GM12878 (cell line): ENCODE data around the gene PSAPL1. TPM values are rescaled to one million over a fixed set of nuclear protein-coding genes. Genes with fewer than 3 reads are reported as not detected.

Experiments used
- ATAC-seq: fragments of 200-7000 bp; cut with Tn5 transposase; 3 replicates; pipeline ENCODE4 v1.9.1; 2020; ENCODE audit warnings: mild to moderate bottlenecking, moderate library complexity
- BruUV-seq: library from RNA; stranded (reverse); fragments of 400-500 nt; replicated peaks from 2 replicates; lab custom pipeline; 2021; lab: Mats Ljungman, UMichigan
- CTCF ChIA-PET: fragments of 300-600 bp; sonication (Branson Sonifier 250); formaldehyde crosslinking; extraction: SDS; loops from one replicate; lab custom pipeline; 2021; ENCODE audit warnings: inconsistent platforms; lab: Yijun Ruan, JAX
- POLR2A ChIA-PET: fragments of 350-600 bp; formaldehyde crosslinking; extraction: SDS; loops from one replicate; lab custom pipeline; 2021; ENCODE audit warnings: inconsistent platforms; lab: Charles Lee
- RAD21 ChIA-PET: fragments of 300-600 bp; sonication (Branson Sonifier 250); formaldehyde crosslinking; loops from one replicate; lab custom pipeline; 2023; ENCODE audit warnings: antibody characterized with exemption; ENCODE audit not compliant: unreplicated experiment; lab: Charles Lee
- SMC1A ChIA-PET: fragments of 300-600 bp; sonication (Branson Sonifier 250); formaldehyde crosslinking; loops from one replicate; lab custom pipeline; 2023; ENCODE audit not compliant: unreplicated experiment, uncharacterized antibody; lab: Charles Lee
- DNase-seq: peaks from one replicate; pipeline ENCODE4 v3.0.0-alpha.2; 2011; ENCODE audit warnings: low read depth, low spot score
- FAIRE-seq: peaks from 3 replicates; lab custom pipeline; 2011; peaks lifted over from hg19 to GRCh38; lab: Jason Lieb, UNC
- H2AFZ ChIP-seq: 2 replicates; pipeline ENCODE4 v1.6.0; 2011; ENCODE audit warnings: low read depth, low read length, control low read depth; ENCODE audit not compliant: control insufficient read depth
- H3K27ac ChIP-seq: 2 replicates; pipeline ENCODE4 v1.5.1; 2011; ENCODE audit warnings: control low read depth; ENCODE audit not compliant: control insufficient read depth, insufficient read depth
- H3K27me3 ChIP-seq, 2 experiments: replicated peaks in 1 of 2; 2 replicates each; pipeline versions ENCODE4 v1.6.0 to v1.6.1; 2011; ENCODE audit warnings: low read length in 1 of 2; ENCODE audit not compliant: control insufficient read depth in 2 of 2, insufficient read depth in 2 of 2
- H3K36me3 ChIP-seq, 2 experiments: 2 replicates each; pipeline ENCODE4 v1.5.1; 2011; ENCODE audit warnings: low read length in 1 of 2; ENCODE audit not compliant: control insufficient read depth in 2 of 2, insufficient read depth in 2 of 2
- H3K4me1 ChIP-seq: 2 replicates; pipeline ENCODE4 v1.6.1; 2011; ENCODE audit warnings: mild to moderate bottlenecking, low read length, moderate library complexity, mixed read lengths; ENCODE audit not compliant: control insufficient read depth, insufficient read depth
- H3K4me2 ChIP-seq: 2 replicates; pipeline ENCODE4 v1.6.0; 2011; ENCODE audit warnings: control low read depth; ENCODE audit not compliant: control insufficient read depth, insufficient read depth
- H3K4me3 ChIP-seq: fragments of 200-600 bp; sonication (generic); 2 replicates; pipeline ENCODE4 v1.5.1; 2016
- H3K79me2 ChIP-seq: 2 replicates; pipeline ENCODE4 v1.6.0; 2011; ENCODE audit warnings: low read length; ENCODE audit not compliant: control insufficient read depth, insufficient read depth
- H3K9ac ChIP-seq: 2 replicates; pipeline ENCODE4 v1.8.0; 2011; ENCODE audit warnings: low read length, control low read depth, mixed read lengths; ENCODE audit not compliant: control insufficient read depth, insufficient read depth
- H3K9me3 ChIP-seq: replicated peaks from 3 replicates; pipeline ENCODE4 v1.5.1; 2011; ENCODE audit warnings: mild to moderate bottlenecking, low read length; ENCODE audit not compliant: control insufficient read depth, insufficient read depth
- H4K20me1 ChIP-seq: 2 replicates; pipeline ENCODE4 v1.6.0; 2011; ENCODE audit not compliant: control insufficient read depth, insufficient read depth
- NBN ChIP-seq: fragments of 450-650 bp; IDR thresholded peaks from 2 replicates; pipeline ENCODE4 v1.6.1; 2016
- NR2C2 ChIP-seq: IDR thresholded peaks from 2 replicates; pipeline ENCODE4 v1.6.1; 2011; ENCODE audit warnings: borderline replicate concordance, low read depth; ENCODE audit not compliant: control insufficient read depth, insufficient read length
- SRF ChIP-seq, 2 experiments: IDR thresholded peaks; 2 replicates each; pipeline ENCODE4 v1.6.1; 2011; ENCODE audit warnings: low read depth in 2 of 2, low read length in 2 of 2, mild to moderate bottlenecking in 1 of 2, moderate library complexity in 1 of 2
- TBL1XR1 ChIP-seq: IDR thresholded peaks from 2 replicates; pipeline ENCODE4 v1.6.1; 2012; ENCODE audit warnings: low read depth, low read length, improper control_type of control experiment
- TCF3 ChIP-seq: IDR thresholded peaks from 2 replicates; pipeline ENCODE4 v1.6.1; 2012; ENCODE audit warnings: low read depth, mild to moderate bottlenecking, low read length, borderline replicate concordance; ENCODE audit not compliant: insufficient read depth
- YY1 ChIP-seq: IDR thresholded peaks from 2 replicates; pipeline ENCODE4 v1.6.1; 2011; ENCODE audit warnings: low read depth, mild to moderate bottlenecking, low read length
- WGBS: methylation state at CpG from one replicate; pipeline ENCODE4 v1.1.6; 2016; ENCODE audit warnings: low lambda C conversion rate; ENCODE audit not compliant: insufficient replicate concordance, insufficient coverage; ENCODE audit errors: missing lambda C conversion rate; 5-methylcytosine and 5-hydroxymethylcytosine counted together
- in situ Hi-C: fragments of 300-500 bp; cut with MboI; formaldehyde crosslinking; loops from 9 replicates; pipeline ENCODE4 v1.14.3; 2018; ENCODE audit warnings: mixed read lengths
- intact Hi-C: fragments of 100-400 bp; cut with micrococcal nuclease; formaldehyde crosslinking; loops from one replicate; pipeline ENCODE4 v1.14.2; 2022; ENCODE audit not compliant: unreplicated experiment
- polyA plus RNA-seq, 11 experiments: library from polyadenylated mRNA; depleted of rRNA in 4 of 11; unstranded in 6 of 11; stranded (reverse) in 5 of 11; fragments of >200 nt; fragmentation: Nextera tagmentation in 4 of 11; fragmentation: Illumina TruSeq in 1 of 11; extraction: Ambion mirVana in 4 of 11; extraction: Trizol in 1 of 11; gene quantifications; 1 replicate in 1 of 11; 2 replicates in 10 of 11; pipeline versions ENCODE4 v1.2.1 to v1.2.3, GENCODE V29; 2011 to 2016; ENCODE audit warnings: inconsistent platforms in 2 of 11, missing spikeins in 2 of 11, low read depth in 1 of 11
- total RNA-seq, 4 experiments: library from RNA; depleted of rRNA in 3 of 4; stranded (reverse); fragments of >200 nt in 3 of 4; fragmentation: Illumina TruSeq in 1 of 4; extraction: Trizol in 1 of 4; gene quantifications; 2 replicates each; pipeline versions ENCODE4 v1.2.1 to v1.2.3, GENCODE V29; 2013 to 2021
- TF ChIP-seq, protein P1 (sequence below): IDR thresholded peaks from 2 replicates; pipeline ENCODE4 v1.6.1; 2011; ENCODE audit warnings: borderline replicate concordance, low read depth, mild to moderate bottlenecking, moderate library complexity, low read length; ENCODE audit not compliant: insufficient read depth, poor library complexity, severe bottlenecking
- TF ChIP-seq, protein P2 (sequence below): IDR thresholded peaks from 2 replicates; pipeline ENCODE4 v1.6.1; 2012; ENCODE audit warnings: improper control_type of control experiment, low read depth, low read length; ENCODE audit not compliant: insufficient replicate concordance
- TF ChIP-seq, protein P3 (sequence below): fragments of 450-650 bp; IDR thresholded peaks from 2 replicates; pipeline ENCODE4 v1.6.1; 2018; ENCODE audit warnings: mild to moderate bottlenecking, low read depth, moderate library complexity; ENCODE audit not compliant: partially characterized antibody
- TF ChIP-seq, protein P4 (sequence below): IDR thresholded peaks from 2 replicates; pipeline ENCODE4 v1.6.1; 2011; ENCODE audit warnings: mild to moderate bottlenecking, low read depth, low read length, moderate library complexity; ENCODE audit not compliant: insufficient replicate concordance

Gene PSAPL1
- total and polyA plus RNA-seq, 10 of the 15 experiments (the other 5 are each of a cell fraction or from before 2014, with no cell fraction given) = not detected

DNA sequence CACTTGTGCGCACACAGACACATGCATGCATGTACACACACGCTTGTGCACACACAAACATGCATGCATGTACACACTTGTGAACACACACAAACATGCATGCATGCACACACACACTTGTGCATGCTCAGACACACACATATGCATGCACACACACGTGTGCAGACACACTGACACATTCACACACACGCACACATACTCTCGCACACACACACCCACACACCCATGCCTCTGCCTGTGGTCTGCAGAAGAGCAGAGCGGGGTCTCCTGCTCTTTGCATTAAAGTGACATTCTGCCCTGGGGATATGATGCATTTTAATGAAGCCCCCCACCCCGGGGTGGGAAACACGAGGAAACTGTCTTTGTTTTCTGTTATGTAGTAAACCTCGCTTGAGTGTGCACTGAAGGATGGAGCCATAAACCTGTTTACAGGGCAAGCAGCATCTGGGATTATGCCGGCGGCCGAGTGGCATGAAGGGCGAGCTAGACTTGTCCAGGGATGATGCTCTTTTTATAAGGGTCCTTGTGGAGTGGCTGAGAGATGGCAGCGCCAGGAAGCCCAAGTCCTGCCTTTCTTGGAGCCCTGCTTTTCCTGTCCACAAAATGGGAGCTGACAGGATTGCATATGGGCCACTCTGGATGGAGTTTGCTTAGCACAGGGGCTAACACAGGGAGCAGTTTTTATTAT lies 17.8 kb downstream of the PSAPL1 start:
- Histone ChIP-seq H3K4me3 (no peak overlapping the region), H3K27ac (no peak overlapping the region), H3K9ac (no peak overlapping the region), H2AFZ (no peak overlapping the region), H3K9me3 (no peaks in the 10 kb centered on the region), H3K79me2 (no peaks in the 10 kb centered on the region), H3K4me2 (no peak overlapping the region), H3K4me1 (no peaks in the 10 kb centered on the region), H3K27me3 (no peaks in the 10 kb centered on the region), H4K20me1 (no peaks in the 10 kb centered on the region), H3K36me3 (no peaks in the 10 kb centered on the region)
- ATAC-seq = no peak
- no peak for FAIRE-seq
- CTCF ChIA-PET = interaction anchor here (0.5 kb wide), 1 partner anchor 265 kb away, joined by 3 read pairs; no protein-coding TSS in a partner anchor
- in situ Hi-C loops = no loop called here
- DNase-seq = no peak
- intact Hi-C loops = no loop called here
- POLR2A ChIA-PET = no interaction called here
- SMC1A ChIA-PET = no interaction called here
- no TSS peak for BruUV-seq
- RAD21 ChIA-PET = no interaction called here
- 42% methylated on average over 14 of the region's 14 CpGs for WGBS
- no peak for TF ChIP-seq NR2C2
- no peak for TF ChIP-seq NBN
- TF ChIP-seq, protein P1, sequence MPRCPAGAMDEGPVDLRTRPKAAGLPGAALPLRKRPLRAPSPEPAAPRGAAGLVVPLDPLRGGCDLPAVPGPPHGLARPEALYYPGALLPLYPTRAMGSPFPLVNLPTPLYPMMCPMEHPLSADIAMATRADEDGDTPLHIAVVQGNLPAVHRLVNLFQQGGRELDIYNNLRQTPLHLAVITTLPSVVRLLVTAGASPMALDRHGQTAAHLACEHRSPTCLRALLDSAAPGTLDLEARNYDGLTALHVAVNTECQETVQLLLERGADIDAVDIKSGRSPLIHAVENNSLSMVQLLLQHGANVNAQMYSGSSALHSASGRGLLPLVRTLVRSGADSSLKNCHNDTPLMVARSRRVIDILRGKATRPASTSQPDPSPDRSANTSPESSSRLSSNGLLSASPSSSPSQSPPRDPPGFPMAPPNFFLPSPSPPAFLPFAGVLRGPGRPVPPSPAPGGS = peak; percentile 59
- TF ChIP-seq, protein P2, sequence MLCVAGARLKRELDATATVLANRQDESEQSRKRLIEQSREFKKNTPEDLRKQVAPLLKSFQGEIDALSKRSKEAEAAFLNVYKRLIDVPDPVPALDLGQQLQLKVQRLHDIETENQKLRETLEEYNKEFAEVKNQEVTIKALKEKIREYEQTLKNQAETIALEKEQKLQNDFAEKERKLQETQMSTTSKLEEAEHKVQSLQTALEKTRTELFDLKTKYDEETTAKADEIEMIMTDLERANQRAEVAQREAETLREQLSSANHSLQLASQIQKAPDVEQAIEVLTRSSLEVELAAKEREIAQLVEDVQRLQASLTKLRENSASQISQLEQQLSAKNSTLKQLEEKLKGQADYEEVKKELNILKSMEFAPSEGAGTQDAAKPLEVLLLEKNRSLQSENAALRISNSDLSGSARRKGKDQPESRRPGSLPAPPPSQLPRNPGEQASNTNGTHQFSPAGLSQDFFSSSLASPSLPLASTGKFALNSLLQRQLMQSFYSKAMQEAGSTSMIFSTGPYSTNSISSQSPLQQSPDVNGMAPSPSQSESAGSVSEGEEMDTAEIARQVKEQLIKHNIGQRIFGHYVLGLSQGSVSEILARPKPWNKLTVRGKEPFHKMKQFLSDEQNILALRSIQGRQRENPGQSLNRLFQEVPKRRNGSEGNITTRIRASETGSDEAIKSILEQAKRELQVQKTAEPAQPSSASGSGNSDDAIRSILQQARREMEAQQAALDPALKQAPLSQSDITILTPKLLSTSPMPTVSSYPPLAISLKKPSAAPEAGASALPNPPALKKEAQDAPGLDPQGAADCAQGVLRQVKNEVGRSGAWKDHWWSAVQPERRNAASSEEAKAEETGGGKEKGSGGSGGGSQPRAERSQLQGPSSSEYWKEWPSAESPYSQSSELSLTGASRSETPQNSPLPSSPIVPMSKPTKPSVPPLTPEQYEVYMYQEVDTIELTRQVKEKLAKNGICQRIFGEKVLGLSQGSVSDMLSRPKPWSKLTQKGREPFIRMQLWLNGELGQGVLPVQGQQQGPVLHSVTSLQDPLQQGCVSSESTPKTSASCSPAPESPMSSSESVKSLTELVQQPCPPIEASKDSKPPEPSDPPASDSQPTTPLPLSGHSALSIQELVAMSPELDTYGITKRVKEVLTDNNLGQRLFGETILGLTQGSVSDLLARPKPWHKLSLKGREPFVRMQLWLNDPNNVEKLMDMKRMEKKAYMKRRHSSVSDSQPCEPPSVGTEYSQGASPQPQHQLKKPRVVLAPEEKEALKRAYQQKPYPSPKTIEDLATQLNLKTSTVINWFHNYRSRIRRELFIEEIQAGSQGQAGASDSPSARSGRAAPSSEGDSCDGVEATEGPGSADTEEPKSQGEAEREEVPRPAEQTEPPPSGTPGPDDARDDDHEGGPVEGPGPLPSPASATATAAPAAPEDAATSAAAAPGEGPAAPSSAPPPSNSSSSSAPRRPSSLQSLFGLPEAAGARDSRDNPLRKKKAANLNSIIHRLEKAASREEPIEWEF = no peak
- TF ChIP-seq SRF (IDR thresholded peaks at IDR 0.05; ENCODE audit: low read depth in 2 of 2, low read length in 2 of 2) = no peak
- TF ChIP-seq YY1 = no peak
- TF ChIP-seq, protein P3, sequence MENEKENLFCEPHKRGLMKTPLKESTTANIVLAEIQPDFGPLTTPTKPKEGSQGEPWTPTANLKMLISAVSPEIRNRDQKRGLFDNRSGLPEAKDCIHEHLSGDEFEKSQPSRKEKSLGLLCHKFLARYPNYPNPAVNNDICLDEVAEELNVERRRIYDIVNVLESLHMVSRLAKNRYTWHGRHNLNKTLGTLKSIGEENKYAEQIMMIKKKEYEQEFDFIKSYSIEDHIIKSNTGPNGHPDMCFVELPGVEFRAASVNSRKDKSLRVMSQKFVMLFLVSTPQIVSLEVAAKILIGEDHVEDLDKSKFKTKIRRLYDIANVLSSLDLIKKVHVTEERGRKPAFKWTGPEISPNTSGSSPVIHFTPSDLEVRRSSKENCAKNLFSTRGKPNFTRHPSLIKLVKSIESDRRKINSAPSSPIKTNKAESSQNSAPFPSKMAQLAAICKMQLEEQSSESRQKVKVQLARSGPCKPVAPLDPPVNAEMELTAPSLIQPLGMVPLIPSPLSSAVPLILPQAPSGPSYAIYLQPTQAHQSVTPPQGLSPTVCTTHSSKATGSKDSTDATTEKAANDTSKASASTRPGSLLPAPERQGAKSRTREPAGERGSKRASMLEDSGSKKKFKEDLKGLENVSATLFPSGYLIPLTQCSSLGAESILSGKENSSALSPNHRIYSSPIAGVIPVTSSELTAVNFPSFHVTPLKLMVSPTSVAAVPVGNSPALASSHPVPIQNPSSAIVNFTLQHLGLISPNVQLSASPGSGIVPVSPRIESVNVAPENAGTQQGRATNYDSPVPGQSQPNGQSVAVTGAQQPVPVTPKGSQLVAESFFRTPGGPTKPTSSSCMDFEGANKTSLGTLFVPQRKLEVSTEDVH = no peak
- TF ChIP-seq, protein P4, sequence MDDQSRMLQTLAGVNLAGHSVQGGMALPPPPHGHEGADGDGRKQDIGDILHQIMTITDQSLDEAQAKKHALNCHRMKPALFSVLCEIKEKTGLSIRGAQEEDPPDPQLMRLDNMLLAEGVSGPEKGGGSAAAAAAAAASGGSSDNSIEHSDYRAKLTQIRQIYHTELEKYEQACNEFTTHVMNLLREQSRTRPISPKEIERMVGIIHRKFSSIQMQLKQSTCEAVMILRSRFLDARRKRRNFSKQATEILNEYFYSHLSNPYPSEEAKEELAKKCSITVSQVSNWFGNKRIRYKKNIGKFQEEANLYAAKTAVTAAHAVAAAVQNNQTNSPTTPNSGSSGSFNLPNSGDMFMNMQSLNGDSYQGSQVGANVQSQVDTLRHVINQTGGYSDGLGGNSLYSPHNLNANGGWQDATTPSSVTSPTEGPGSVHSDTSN = peak; percentile 11
- TF ChIP-seq TCF3 = no peak
- TF ChIP-seq TBL1XR1 = no peak
